GM12878 (cell line): Measurements from ENCODE around the gene ZDHHC17. TPM values are rescaled to one million over a fixed set of nuclear protein-coding genes. Genes with fewer than 3 reads are reported as not detected.

Experiments
- BHLHE40 ChIP-seq, 2 experiments: fragments of 450-650 bp in 1 of 2; IDR thresholded peaks; 2 replicates each; pipeline ENCODE4 v1.6.1; 2011 to 2017; ENCODE audit warnings: low read depth in 2 of 2, borderline replicate concordance in 1 of 2, improper control_type of control experiment in 1 of 2, low read length in 1 of 2, mild to moderate bottlenecking in 1 of 2
- KLF5 ChIP-seq: fragments of 450-650 bp; IDR thresholded peaks from 2 replicates; pipeline ENCODE4 v1.6.1; 2014; ENCODE audit warnings: mild to moderate bottlenecking; ENCODE audit not compliant: partially characterized antibody
- LARP7 ChIP-seq: fragments of 450-650 bp; IDR thresholded peaks from 2 replicates; pipeline ENCODE4 v1.6.1; 2017; ENCODE audit warnings: mild to moderate bottlenecking
- MEF2B ChIP-seq: fragments of 450-650 bp; IDR thresholded peaks from 2 replicates; pipeline ENCODE4 v1.6.1; 2018; ENCODE audit warnings: mild to moderate bottlenecking, moderate library complexity; ENCODE audit not compliant: partially characterized antibody, poor library complexity, severe bottlenecking
- MYB ChIP-seq: fragments of 150-350 bp; IDR thresholded peaks from 2 replicates; pipeline ENCODE4 v1.6.1; 2014; ENCODE audit warnings: mild to moderate bottlenecking, low read depth, low read length, borderline replicate concordance
- NR2C1 ChIP-seq: fragments of 450-650 bp; IDR thresholded peaks from 2 replicates; pipeline ENCODE4 v1.6.1; 2017; ENCODE audit warnings: antibody characterized with exemption, mild to moderate bottlenecking, moderate library complexity
- POLR2AphosphoS5 ChIP-seq: IDR thresholded peaks from 2 replicates; pipeline ENCODE4 v1.6.1; 2011; ENCODE audit warnings: mild to moderate bottlenecking, low read length, inconsistent platforms
- POU2F2 ChIP-seq: IDR thresholded peaks from 3 replicates; pipeline ENCODE4 v1.6.1; 2011; ENCODE audit warnings: low read depth, mild to moderate bottlenecking, low read length, borderline replicate concordance
- RCOR1 ChIP-seq: conservative IDR thresholded peaks from 2 replicates; pipeline ENCODE4 v1.6.1; 2012; ENCODE audit warnings: low read depth, low read length, improper control_type of control experiment
- RFX5 ChIP-seq: IDR thresholded peaks from 2 replicates; pipeline ENCODE4 v1.6.1; 2011; ENCODE audit warnings: low read depth, low read length, improper control_type of control experiment
- SMAD1 ChIP-seq: fragments of 450-650 bp; IDR thresholded peaks from 2 replicates; pipeline ENCODE4 v1.6.1; 2018; ENCODE audit warnings: mild to moderate bottlenecking, low read depth; ENCODE audit not compliant: partially characterized antibody
- SREBF1 ChIP-seq: IDR thresholded peaks from 2 replicates; pipeline ENCODE4 v1.6.1; 2012; ENCODE audit warnings: mild to moderate bottlenecking, low read length
- SUZ12 ChIP-seq: fragments of 200-600 bp; sonication (generic); IDR thresholded peaks from one replicate; pipeline ENCODE4 v1.6.1; 2018; ENCODE audit warnings: antibody characterized with exemption, mild to moderate bottlenecking; ENCODE audit not compliant: unreplicated experiment
- YY1 ChIP-seq: IDR thresholded peaks from 2 replicates; pipeline ENCODE4 v1.6.1; 2011; ENCODE audit warnings: low read depth, mild to moderate bottlenecking, low read length
- ZBED1 ChIP-seq: IDR thresholded peaks from 2 replicates; pipeline ENCODE4 v1.6.1; 2016; ENCODE audit warnings: borderline replicate concordance
- ZZZ3 ChIP-seq: IDR thresholded peaks from 2 replicates; pipeline ENCODE4 v1.6.1; 2011; ENCODE audit warnings: low read depth; ENCODE audit not compliant: control insufficient read depth, insufficient read length
- polyA plus RNA-seq, 11 experiments: library from polyadenylated mRNA; depleted of rRNA in 4 of 11; unstranded in 6 of 11; stranded (reverse) in 5 of 11; fragments of >200 nt; fragmentation: Nextera tagmentation in 4 of 11; fragmentation: Illumina TruSeq in 1 of 11; extraction: Ambion mirVana in 4 of 11; extraction: Trizol in 1 of 11; gene quantifications; 1 replicate in 1 of 11; 2 replicates in 10 of 11; pipeline versions ENCODE4 v1.2.1 to v1.2.3, GENCODE V29; 2011 to 2016; ENCODE audit warnings: inconsistent platforms in 2 of 11, missing spikeins in 2 of 11, low read depth in 1 of 11
- total RNA-seq, 4 experiments: library from RNA; depleted of rRNA in 3 of 4; stranded (reverse); fragments of >200 nt in 3 of 4; fragmentation: Illumina TruSeq in 1 of 4; extraction: Trizol in 1 of 4; gene quantifications; 2 replicates each; pipeline versions ENCODE4 v1.2.1 to v1.2.3, GENCODE V29; 2013 to 2021
- TF ChIP-seq, protein P1 (sequence below): fragments of 450-650 bp; IDR thresholded peaks from 2 replicates; pipeline ENCODE4 v1.6.1; 2017; ENCODE audit warnings: mild to moderate bottlenecking, moderate library complexity
- TF ChIP-seq, protein P2 (sequence below): fragments of 450-650 bp; IDR thresholded peaks from 2 replicates; pipeline ENCODE4 v1.6.1; 2016; ENCODE audit warnings: mild to moderate bottlenecking
- TF ChIP-seq, protein P3 (sequence below): IDR thresholded peaks from 2 replicates; pipeline ENCODE4 v1.6.1; 2012; ENCODE audit warnings: low read depth, low read length, improper control_type of control experiment

The ZDHHC17 gene
- total and polyA plus RNA-seq, 10 of the 15 experiments (the other 5 are each of a cell fraction or from before 2014, with no cell fraction given) = 4.3 to 50.0 (median 19.3) TPM

DNA sequence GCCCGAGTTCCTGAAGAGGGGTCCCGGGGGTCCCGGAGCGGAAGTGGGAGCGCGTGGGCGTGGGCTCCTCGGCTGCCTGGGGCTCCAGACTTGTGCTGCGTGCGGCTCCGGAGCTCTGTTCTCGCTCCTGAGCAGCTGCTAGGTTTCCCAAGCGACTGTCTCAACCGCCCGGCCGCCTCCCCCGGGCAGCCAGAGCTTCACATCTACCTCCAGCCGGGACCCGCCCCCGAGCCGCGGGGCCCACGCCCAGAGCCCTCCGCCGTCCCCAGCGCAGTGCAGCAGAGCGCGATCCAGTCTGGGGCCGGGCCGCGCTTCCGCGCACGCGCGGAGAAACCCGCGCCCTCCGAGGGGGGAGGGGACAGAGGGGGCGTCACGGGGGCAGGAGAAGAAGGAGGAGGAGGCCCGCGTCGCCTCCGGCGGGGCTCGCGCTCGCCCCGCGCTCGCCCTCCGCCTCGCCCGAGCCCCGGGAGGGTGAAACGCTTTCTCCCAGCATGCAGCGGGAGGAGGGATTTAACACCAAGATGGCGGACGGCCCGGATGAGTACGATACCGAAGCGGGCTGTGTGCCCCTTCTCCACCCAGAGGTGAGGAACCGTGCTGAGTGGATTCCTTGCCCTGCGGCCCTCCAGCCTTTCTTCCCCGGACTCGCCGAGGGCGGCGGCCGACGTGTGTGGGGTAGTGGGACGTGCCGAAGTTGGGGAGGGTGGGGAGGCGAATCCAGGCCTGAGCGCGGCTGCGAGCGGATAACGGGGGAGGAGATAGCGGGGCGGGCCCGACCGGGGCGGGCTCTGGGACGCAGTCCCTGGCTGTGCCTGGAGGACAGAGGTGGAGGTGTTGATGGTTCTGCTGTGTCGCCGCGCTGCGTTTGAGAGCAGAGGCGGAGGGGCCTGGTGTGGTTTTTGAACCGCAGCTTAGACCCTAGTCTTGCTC, at the start of gene ZDHHC17 (continued):
- TF ChIP-seq, protein P1, sequence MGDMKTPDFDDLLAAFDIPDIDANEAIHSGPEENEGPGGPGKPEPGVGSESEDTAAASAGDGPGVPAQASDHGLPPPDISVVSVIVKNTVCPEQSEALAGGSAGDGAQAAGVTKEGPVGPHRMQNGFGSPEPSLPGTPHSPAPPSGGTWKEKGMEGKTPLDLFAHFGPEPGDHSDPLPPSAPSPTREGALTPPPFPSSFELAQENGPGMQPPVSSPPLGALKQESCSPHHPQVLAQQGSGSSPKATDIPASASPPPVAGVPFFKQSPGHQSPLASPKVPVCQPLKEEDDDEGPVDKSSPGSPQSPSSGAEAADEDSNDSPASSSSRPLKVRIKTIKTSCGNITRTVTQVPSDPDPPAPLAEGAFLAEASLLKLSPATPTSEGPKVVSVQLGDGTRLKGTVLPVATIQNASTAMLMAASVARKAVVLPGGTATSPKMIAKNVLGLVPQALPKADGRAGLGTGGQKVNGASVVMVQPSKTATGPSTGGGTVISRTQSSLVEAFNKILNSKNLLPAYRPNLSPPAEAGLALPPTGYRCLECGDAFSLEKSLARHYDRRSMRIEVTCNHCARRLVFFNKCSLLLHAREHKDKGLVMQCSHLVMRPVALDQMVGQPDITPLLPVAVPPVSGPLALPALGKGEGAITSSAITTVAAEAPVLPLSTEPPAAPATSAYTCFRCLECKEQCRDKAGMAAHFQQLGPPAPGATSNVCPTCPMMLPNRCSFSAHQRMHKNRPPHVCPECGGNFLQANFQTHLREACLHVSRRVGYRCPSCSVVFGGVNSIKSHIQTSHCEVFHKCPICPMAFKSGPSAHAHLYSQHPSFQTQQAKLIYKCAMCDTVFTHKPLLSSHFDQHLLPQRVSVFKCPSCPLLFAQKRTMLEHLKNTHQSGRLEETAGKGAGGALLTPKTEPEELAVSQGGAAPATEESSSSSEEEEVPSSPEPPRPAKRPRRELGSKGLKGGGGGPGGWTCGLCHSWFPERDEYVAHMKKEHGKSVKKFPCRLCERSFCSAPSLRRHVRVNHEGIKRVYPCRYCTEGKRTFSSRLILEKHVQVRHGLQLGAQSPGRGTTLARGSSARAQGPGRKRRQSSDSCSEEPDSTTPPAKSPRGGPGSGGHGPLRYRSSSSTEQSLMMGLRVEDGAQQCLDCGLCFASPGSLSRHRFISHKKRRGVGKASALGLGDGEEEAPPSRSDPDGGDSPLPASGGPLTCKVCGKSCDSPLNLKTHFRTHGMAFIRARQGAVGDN = 0 out of 2 replicates have a peak, but pooled peaks have one; percentile 20
- TF ChIP-seq BHLHE40 (IDR thresholded peaks at IDR 0.05; ENCODE audit: borderline replicate concordance in 1 of 2, low read depth in 2 of 2, low read length in 1 of 2) (peak; percentile 40 to 49; a peak in 2 of 4 replicates), ZBED1 (0 out of 2 replicates have a peak, but pooled peaks have one; percentile 51), SUZ12 (no peak), POU2F2 (peak; percentile 26; the same call in 1 of the 3 replicates), LARP7 (peak; percentile 67; the same call in 1 of the 2 replicates), RFX5 (0 out of 2 replicates have a peak, but pooled peaks have one; percentile 14), KLF5 (no peak), RCOR1 (no peak), SREBF1 (no peak), MEF2B (peak; percentile 39), SMAD1 (peak; percentile 47), POLR2AphosphoS5 (peak; percentile 95), ZZZ3 (no peak), NR2C1 (peak; percentile 35; the same call in 1 of the 2 replicates), MYB (no peak), YY1 (peak; percentile 96)
- TF ChIP-seq, protein P2, sequence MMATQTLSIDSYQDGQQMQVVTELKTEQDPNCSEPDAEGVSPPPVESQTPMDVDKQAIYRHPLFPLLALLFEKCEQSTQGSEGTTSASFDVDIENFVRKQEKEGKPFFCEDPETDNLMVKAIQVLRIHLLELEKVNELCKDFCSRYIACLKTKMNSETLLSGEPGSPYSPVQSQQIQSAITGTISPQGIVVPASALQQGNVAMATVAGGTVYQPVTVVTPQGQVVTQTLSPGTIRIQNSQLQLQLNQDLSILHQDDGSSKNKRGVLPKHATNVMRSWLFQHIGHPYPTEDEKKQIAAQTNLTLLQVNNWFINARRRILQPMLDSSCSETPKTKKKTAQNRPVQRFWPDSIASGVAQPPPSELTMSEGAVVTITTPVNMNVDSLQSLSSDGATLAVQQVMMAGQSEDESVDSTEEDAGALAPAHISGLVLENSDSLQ = no peak
- TF ChIP-seq, protein P3, sequence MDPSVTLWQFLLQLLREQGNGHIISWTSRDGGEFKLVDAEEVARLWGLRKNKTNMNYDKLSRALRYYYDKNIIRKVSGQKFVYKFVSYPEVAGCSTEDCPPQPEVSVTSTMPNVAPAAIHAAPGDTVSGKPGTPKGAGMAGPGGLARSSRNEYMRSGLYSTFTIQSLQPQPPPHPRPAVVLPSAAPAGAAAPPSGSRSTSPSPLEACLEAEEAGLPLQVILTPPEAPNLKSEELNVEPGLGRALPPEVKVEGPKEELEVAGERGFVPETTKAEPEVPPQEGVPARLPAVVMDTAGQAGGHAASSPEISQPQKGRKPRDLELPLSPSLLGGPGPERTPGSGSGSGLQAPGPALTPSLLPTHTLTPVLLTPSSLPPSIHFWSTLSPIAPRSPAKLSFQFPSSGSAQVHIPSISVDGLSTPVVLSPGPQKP = no peak
